ENCODE measurements around the gene RAB33B.

GRCh38 chr4:139458999-139459398 is 5.1 kb downstream of the RAB33B start:
- no peak for TF ChIP-seq CTCF (IDR thresholded peaks at IDR 0.05; ENCODE audit: low read length)
- no peak for TF ChIP-seq EZH2 (optimal IDR thresholded peaks at IDR 0.05; ENCODE audit: low read depth, low read length)

All from MM.1S (cell line).